H54 (cell line): Measurements from ENCODE around the gene CLIC4.
A peak's percentile ranks its signal among the peaks of the same experiment; 100 is the strongest.
"Not testable (repeated sequence)": the region's sequence is repeated elsewhere in the genome, so short reads cannot be mapped to it uniquely, and the experiment has no call there.

Source experiments
- DNase-seq: peaks from one replicate; pipeline ENCODE4 v3.0.0; 2011; ENCODE audit warnings: low spot score, mixed read lengths; ENCODE audit not compliant: insufficient read length
- FAIRE-seq: peaks from 3 replicates; lab custom pipeline; 2011; peaks lifted over from hg19 to GRCh38; lab: Jason Lieb, UNC
- POLR2A ChIP-seq: IDR thresholded peaks from 2 replicates; pipeline ENCODE4 v1.6.1; 2011; ENCODE audit warnings: low read depth, mild to moderate bottlenecking, low read length

CLIC4 gene

GRCh38 chr1:24779689-24780464, 34.6 kb downstream of the CLIC4 start:
- FAIRE-seq: no peak
- no peak for TF ChIP-seq POLR2A
- no peak for DNase-seq

- not testable (repeated sequence) for FAIRE-seq, DNase-seq
These were observed 35.4 kb downstream of the CLIC4 start for GRCh38 chr1:24780626-24781025.

DNA sequence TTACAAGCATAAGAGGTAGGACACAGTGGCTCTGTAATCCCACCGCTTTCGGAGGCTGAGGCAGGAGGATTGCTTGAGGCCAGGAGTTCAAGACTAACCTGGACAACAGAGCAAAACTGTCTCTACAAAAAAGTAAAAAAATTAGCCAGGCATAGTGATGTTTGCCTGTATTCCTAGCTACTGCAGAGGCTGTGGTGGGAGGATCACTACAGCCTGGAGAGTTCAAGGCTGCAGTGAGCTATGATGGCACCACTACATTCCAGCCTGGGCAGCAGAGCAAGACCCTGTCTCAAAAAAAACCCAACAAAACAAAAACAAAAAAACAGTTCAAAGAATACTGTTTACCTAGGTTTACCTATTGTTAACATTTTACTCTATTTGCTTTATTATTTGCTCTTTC, 37.4 kb downstream of the CLIC4 start:
- TF ChIP-seq POLR2A: no peak
- FAIRE-seq: no peak
- DNase-seq: no peak

GRCh38 chr1:24783713-24784112, 38.5 kb downstream of the CLIC4 start:
- no peak for TF ChIP-seq POLR2A
- DNase-seq: no peak
- FAIRE-seq: no peak

GRCh38 chr1:24786191-24786590, 40.9 kb downstream of the CLIC4 start:
- DNase-seq: no peak
- TF ChIP-seq POLR2A: no peak
- FAIRE-seq: no peak

- DNase-seq: no peak
- TF ChIP-seq POLR2A: no peak
- FAIRE-seq: no peak
These were observed 45.2 kb downstream of the CLIC4 start for GRCh38 chr1:24790490-24790889.

- FAIRE-seq (peak; percentile 43), DNase-seq (no peak)
- TF ChIP-seq POLR2A: no peak
These were observed 48.3 kb downstream of the CLIC4 start for GRCh38 chr1:24793447-24794129.

DNA sequence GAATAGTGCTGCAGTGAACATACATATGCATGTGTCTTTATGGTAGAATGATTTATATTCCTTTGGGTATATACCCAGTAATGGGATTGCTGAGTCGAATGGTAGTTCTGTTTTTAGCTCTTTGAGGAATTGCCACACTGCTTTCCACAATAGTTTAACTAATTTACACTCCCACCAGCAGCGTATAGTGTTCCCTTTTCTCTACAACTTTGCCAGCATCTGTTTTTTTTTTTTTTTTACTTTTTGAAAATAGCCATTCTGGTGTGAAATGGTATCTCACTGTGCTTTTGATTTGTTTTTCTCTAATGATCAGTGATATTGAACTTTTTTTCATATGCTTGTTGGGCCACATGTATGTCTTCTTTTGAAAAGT, 48.9 kb downstream of the CLIC4 start:
- DNase-seq, FAIRE-seq: not testable (repeated sequence)

- FAIRE-seq (no peak), DNase-seq (no peak)
- no peak for TF ChIP-seq POLR2A
These were observed 50.0 kb downstream of the CLIC4 start for GRCh38 chr1:24795236-24795635.

DNA sequence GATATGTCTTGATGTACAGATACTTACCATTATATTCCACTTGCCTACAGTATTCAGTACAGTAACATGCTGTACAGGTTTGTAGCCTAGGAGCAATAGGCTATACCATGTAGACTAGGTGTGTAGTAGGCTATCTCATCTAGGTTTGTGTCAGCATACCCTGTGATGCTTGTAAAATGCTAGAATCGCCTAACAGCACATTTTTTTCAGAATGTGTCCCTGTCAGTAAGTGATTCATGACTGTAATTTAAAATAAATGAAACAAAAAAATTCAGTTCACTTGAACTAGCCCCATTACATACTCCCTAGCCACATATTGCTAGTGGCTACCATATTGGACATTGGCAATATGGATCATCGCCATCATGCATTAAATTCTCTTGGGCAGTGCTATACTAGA, 51.3 kb downstream of the CLIC4 start:
- no peak for TF ChIP-seq POLR2A
- no peak for DNase-seq
- no peak for FAIRE-seq

GRCh38 chr1:24799242-24799641, 54.0 kb downstream of the CLIC4 start:
- FAIRE-seq: not testable (repeated sequence)

DNA sequence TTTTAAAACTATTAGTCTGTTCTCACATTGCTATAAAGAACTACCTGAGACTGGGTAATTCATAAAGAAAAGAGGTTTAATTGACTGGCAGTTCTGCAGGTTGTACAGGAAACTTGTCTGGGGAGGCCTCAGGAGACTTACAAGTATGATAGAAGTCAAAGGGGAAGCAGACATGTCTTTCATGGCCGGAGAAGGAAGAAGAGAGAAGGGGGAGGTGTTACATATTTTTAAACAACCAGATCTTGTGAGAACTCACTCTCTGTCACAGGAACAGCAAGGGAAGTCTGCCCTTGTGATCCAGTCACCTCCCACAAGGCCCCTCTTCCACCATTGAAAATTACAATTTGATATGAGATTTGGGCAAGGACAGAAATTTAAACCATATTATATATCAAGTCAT, 55.9 kb downstream of the CLIC4 start:
- FAIRE-seq (no peak), DNase-seq (no peak)
- TF ChIP-seq POLR2A: no peak

More at GRCh38 chr1:24799242-24799641, 54.0 kb downstream of the CLIC4 start:
- DNase-seq: not testable (repeated sequence)

DNA sequence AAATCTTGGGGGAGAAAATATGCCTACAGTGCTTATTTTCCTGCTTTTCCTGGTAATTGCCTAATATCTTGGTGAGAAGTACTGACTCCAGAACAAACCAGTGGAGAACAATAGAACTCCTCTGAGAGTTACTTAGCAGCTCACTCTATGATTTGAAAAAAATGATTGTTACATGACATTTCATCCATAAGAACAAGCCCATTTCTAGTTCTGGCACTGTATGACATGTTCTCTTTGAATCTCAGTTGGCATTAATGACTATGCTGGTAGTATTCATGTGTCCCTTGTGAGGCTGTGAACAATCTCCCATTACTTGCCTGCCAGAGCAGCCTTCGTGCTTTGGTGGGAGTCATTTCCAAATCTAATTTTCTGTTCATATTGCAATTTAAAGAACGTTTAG, 58.0 kb downstream of the CLIC4 start:
- no peak for TF ChIP-seq POLR2A
- FAIRE-seq (no peak), DNase-seq (no peak)

GRCh38 chr1:24803987-24804530, 58.8 kb downstream of the CLIC4 start:
- TF ChIP-seq POLR2A: no peak
- FAIRE-seq (no peak), DNase-seq (no peak)
